ENCODE measurements around the gene WDPCP. TPM values are rescaled to one million over a fixed set of nuclear protein-coding genes. Genes with fewer than 3 reads are reported as not detected.

WDPCP gene
- total RNA-seq, 3 donors from 2014 or later (not counting 1 experiment from before 2014, with no cell fraction given), result 22.0 to 23.7 (median 22.9) TPM

DNA sequence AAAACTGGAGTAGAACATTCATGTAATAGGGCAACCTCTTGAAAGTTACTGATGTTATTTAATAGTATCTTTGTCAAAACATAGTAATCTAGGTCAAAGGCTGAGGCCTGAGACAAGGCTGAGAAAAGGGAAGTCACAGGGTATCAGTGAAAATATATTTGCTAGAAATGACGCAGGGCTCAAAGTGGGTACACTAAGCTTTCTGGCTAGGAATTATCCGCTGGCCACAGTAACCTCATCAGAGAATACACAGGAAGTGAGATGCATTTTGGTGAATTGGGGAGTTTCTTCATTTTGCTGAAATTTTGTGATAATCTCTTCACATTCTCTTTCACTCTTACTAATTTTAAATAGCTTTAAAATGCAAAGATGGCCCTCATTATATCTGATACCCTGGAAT is 330.8 kb downstream of the WDPCP start:
- Histone ChIP-seq H3K4me3 (ENCODE audit: low read length) (no peak overlapping the region), H3K27me3 (ENCODE audit: control insufficient read depth, insufficient read depth, low read length) (no peaks in the 10 kb centered on the region), H3K27ac (ENCODE audit: low read length) (no peak overlapping the region), H3K4me1 (ENCODE audit: control insufficient read depth, insufficient read depth, low read length) (no peaks in the 10 kb centered on the region), H3K9me3 (ENCODE audit: control insufficient read depth, insufficient read depth, low read length) (no peaks in the 10 kb centered on the region), H3K36me3 (ENCODE audit: control insufficient read depth, insufficient read depth, low read length) (no peaks in the 10 kb centered on the region)
- Mint-ChIP-seq H3K9me3 (peaks cover 0 to 3% of the 10 kb centered on the region in 2 donors), H3K4me3 (peak overlapping the region; percentile 29), H3K36me3 (no peaks in the 10 kb centered on the region), H3K4me1 (peaks cover 17 to 22% of the 10 kb centered on the region in 2 donors), H3K27me3 (ENCODE audit: low read depth in 2 of 2) (no peaks in the 10 kb centered on the region), H3K27ac (peak overlapping the region; percentile 71 to 79)
- DNase-seq, result peak in 1 of 2 donors; percentile 2
- WGBS (ENCODE audit: insufficient coverage), result 14% methylated on average over 2 of the region's 2 CpGs
- TF ChIP-seq, protein P1, sequence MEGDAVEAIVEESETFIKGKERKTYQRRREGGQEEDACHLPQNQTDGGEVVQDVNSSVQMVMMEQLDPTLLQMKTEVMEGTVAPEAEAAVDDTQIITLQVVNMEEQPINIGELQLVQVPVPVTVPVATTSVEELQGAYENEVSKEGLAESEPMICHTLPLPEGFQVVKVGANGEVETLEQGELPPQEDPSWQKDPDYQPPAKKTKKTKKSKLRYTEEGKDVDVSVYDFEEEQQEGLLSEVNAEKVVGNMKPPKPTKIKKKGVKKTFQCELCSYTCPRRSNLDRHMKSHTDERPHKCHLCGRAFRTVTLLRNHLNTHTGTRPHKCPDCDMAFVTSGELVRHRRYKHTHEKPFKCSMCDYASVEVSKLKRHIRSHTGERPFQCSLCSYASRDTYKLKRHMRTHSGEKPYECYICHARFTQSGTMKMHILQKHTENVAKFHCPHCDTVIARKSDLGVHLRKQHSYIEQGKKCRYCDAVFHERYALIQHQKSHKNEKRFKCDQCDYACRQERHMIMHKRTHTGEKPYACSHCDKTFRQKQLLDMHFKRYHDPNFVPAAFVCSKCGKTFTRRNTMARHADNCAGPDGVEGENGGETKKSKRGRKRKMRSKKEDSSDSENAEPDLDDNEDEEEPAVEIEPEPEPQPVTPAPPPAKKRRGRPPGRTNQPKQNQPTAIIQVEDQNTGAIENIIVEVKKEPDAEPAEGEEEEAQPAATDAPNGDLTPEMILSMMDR (IDR thresholded peaks at IDR 0.05), result no peak
- intact Hi-C loops (cut with micrococcal nuclease), result no loop called here
- ATAC-seq, result peak; percentile 71 to 94 (median 78)

DNA sequence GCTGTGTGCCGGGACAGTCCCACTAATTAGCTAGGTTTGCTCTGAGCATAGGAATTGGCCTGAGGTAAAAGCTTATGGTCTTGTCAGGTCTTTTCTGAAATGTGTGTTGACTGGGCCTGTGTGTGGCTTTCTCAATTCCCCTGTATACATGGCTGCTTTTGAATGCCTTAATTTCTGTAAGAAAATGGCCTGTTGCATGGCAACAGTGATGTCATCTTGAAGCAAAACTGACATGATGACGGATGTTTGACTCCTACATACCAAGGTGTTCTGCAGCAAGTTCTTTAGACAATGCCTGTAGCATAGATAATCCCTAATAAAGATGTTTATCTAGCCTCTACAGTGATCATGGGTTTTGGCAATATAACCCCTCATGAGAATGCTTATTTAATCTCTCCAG is 339.1 kb downstream of the WDPCP start:
- Mint-ChIP-seq H3K36me3 (peaks cover 6% of the 10 kb centered on the region), H3K4me3 (no peak overlapping the region), H3K9me3 (peaks cover 5 to 11% of the 10 kb centered on the region in 2 donors), H3K27me3 (ENCODE audit: low read depth in 2 of 2) (no peaks in the 10 kb centered on the region), H3K27ac (no peak overlapping the region), H3K4me1 (no peaks in the 10 kb centered on the region)
- DNase-seq, result no peak
- ATAC-seq, result no peak
- TF ChIP-seq, protein P1 (IDR thresholded peaks at IDR 0.05), result no peak
- Histone ChIP-seq H3K4me3 (ENCODE audit: low read length) (no peak overlapping the region), H3K27ac (ENCODE audit: low read length) (no peak overlapping the region), H3K36me3 (ENCODE audit: control insufficient read depth, insufficient read depth, low read length) (no peaks in the 10 kb centered on the region), H3K9me3 (ENCODE audit: control insufficient read depth, insufficient read depth, low read length) (no peaks in the 10 kb centered on the region), H3K27me3 (ENCODE audit: control insufficient read depth, insufficient read depth, low read length) (no peaks in the 10 kb centered on the region), H3K4me1 (ENCODE audit: control insufficient read depth, insufficient read depth, low read length) (no peaks in the 10 kb centered on the region)
- intact Hi-C loops (cut with micrococcal nuclease), result no loop called here
- WGBS (ENCODE audit: insufficient coverage), result 94% methylated on average over 2 of the region's 2 CpGs

DNA sequence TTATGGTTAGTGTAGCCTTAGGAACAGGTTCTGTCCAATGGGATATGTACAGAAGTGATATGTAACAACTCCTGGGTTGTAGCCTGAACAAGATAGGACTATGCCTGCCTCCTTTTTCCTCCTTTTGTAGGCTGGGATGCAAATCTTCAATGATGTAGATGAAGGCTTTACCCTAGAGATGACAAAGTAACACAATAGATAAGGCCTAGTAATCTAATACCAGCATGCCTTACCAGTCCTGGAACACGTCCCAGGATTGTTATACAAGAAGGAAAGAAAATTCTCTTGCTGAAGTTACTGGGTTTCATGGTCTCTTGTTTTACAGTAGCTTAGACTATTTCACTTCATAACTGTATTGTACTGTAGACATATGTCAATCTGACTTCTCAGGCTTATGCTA is 345.5 kb downstream of the WDPCP start:
- TF ChIP-seq, protein P1 (IDR thresholded peaks at IDR 0.05), result no peak
- Histone ChIP-seq H3K27ac (ENCODE audit: low read length) (no peak overlapping the region), H3K4me1 (ENCODE audit: control insufficient read depth, insufficient read depth, low read length) (no peaks in the 10 kb centered on the region), H3K9me3 (ENCODE audit: control insufficient read depth, insufficient read depth, low read length) (no peaks in the 10 kb centered on the region), H3K36me3 (ENCODE audit: control insufficient read depth, insufficient read depth, low read length) (no peaks in the 10 kb centered on the region), H3K27me3 (ENCODE audit: control insufficient read depth, insufficient read depth, low read length) (no peaks in the 10 kb centered on the region), H3K4me3 (ENCODE audit: low read length) (no peak overlapping the region)
- intact Hi-C loops (cut with micrococcal nuclease), result no loop called here
- Mint-ChIP-seq H3K9me3 (peaks cover 0 to 3% of the 10 kb centered on the region in 2 donors), H3K27ac (no peak overlapping the region), H3K27me3 (ENCODE audit: low read depth in 2 of 2) (no peaks in the 10 kb centered on the region), H3K4me3 (no peak overlapping the region), H3K4me1 (peaks cover 0 to 6% of the 10 kb centered on the region in 2 donors), H3K36me3 (no peaks in the 10 kb centered on the region)
- ATAC-seq, result no peak
- no peak for DNase-seq
- WGBS (ENCODE audit: insufficient coverage), result 100% methylated on average over 1 of the region's 1 CpG

DNA sequence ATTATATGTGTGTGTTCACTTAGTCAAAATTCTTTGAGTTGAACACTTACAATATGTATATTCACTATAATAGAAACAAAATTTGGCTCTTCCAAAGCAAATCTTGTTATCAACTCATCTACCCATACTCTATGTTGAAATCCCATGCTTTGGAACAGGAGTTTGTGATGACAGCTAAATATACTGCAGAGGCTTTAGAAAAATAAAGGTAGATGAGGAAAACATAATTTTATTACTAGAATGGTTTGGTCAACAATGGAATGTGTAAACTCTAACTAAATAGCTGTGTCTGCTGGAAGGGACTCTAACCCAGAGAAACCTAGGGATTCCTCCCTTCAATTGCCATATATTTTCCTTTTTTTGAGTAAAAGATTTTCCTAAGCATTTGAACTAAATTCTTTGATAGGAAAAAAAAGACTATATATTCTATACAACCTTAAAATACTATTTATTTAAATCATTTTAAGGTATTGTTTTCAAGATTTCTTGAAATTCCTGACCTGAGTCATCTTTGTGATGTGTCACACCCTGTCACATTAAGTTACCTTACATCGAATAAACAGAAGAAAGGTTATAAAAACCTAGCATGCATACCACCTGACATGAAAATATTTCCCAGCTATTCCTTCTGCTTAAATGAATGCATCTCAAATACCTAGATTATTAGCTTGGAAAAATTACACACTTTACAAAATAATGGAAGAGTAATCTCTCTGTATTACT is 362.2 kb downstream of the WDPCP start:
- whole genome bisulfite sequencing (ENCODE audit: insufficient coverage), result 90% methylated on average over 1 of the region's 1 CpG
- Mint-ChIP-seq H3K36me3 (peaks cover 6% of the 10 kb centered on the region), H3K4me3 (no peak overlapping the region), H3K4me1 (no peaks in the 10 kb centered on the region), H3K9me3 (peaks cover 0 to 2% of the 10 kb centered on the region in 2 donors), H3K27ac (no peak overlapping the region), H3K27me3 (ENCODE audit: low read depth in 2 of 2) (no peaks in the 10 kb centered on the region)
- Histone ChIP-seq H3K27me3 (ENCODE audit: control insufficient read depth, insufficient read depth, low read length) (no peaks in the 10 kb centered on the region), H3K36me3 (ENCODE audit: control insufficient read depth, insufficient read depth, low read length) (no peaks in the 10 kb centered on the region), H3K27ac (ENCODE audit: low read length) (no peak overlapping the region), H3K4me3 (ENCODE audit: low read length) (no peak overlapping the region), H3K4me1 (ENCODE audit: control insufficient read depth, insufficient read depth, low read length) (no peaks in the 10 kb centered on the region), H3K9me3 (ENCODE audit: control insufficient read depth, insufficient read depth, low read length) (no peaks in the 10 kb centered on the region)
- ATAC-seq (no peak), DNase-seq (no peak)
- TF ChIP-seq, protein P1 (IDR thresholded peaks at IDR 0.05), result no peak
- intact Hi-C loops (cut with micrococcal nuclease), result no loop called here
